Gastroesophageal sphincter (tissue), 3 donors: ENCODE measurements around the gene RHBDD1.

ENCODE experiments used
- POLR2AphosphoS5 ChIP-seq: sonication (generic); formaldehyde crosslinking; IDR thresholded peaks from one replicate; pipeline ENCODE4 v1.6.1; 2017; ENCODE audit warnings: antibody characterized with exemption
- TF ChIP-seq, protein P1 (sequence below), 4 experiments: fragments of 200-600 bp in 2 of 4; fragments of 450-650 bp in 2 of 4; sonication (generic) in 1 of 4; IDR thresholded peaks; one replicate each; pipeline ENCODE4 v1.5.1; 2017 to 2019; ENCODE audit warnings: antibody characterized with exemption in 4 of 4, mild to moderate bottlenecking in 2 of 4, moderate library complexity in 2 of 4

DNA sequence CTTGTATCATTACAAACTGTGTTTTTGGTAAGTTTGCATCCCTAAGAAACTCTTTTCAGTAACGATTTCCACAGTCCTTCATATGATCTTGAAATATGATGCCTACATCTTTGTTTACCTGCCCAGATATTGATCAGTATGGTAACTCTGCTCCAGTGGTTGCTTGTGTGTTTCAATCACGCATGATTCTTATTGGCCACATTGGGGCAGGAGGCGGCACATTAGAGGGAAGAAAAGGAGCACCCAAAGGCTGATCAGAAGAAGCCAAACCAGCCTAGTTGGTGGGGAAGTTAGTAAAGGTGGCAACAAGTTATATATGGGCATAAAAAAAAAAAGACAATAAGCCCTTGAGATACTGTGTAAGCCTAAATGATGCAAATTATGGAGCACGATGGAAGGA, 158.9 kb downstream of the RHBDD1 start:
- TF ChIP-seq, protein P1, sequence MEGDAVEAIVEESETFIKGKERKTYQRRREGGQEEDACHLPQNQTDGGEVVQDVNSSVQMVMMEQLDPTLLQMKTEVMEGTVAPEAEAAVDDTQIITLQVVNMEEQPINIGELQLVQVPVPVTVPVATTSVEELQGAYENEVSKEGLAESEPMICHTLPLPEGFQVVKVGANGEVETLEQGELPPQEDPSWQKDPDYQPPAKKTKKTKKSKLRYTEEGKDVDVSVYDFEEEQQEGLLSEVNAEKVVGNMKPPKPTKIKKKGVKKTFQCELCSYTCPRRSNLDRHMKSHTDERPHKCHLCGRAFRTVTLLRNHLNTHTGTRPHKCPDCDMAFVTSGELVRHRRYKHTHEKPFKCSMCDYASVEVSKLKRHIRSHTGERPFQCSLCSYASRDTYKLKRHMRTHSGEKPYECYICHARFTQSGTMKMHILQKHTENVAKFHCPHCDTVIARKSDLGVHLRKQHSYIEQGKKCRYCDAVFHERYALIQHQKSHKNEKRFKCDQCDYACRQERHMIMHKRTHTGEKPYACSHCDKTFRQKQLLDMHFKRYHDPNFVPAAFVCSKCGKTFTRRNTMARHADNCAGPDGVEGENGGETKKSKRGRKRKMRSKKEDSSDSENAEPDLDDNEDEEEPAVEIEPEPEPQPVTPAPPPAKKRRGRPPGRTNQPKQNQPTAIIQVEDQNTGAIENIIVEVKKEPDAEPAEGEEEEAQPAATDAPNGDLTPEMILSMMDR (IDR thresholded peaks at IDR 0.05), result no peak
- TF ChIP-seq POLR2AphosphoS5, result no peak
